Ishikawa (cell line): Measurements from ENCODE around the gene CD247.

Source experiments
- CEBPB ChIP-seq: IDR thresholded peaks from 2 replicates; pipeline ENCODE4 v1.6.1; 2012
- CREB1 ChIP-seq: IDR thresholded peaks from 2 replicates; pipeline ENCODE4 v1.6.1; 2012; ENCODE audit warnings: low read depth
- EGR1 ChIP-seq: IDR thresholded peaks from 2 replicates; pipeline ENCODE4 v1.6.1; 2012
- EP300 ChIP-seq: IDR thresholded peaks from 2 replicates; pipeline ENCODE4 v1.6.1; 2012; ENCODE audit warnings: borderline replicate concordance
- FOXM1 ChIP-seq: IDR thresholded peaks from 2 replicates; pipeline ENCODE4 v1.6.1; 2012; ENCODE audit warnings: low read depth, borderline replicate concordance
- MAX ChIP-seq: IDR thresholded peaks from 2 replicates; pipeline ENCODE4 v1.6.1; 2012
- NFIC ChIP-seq: IDR thresholded peaks from 2 replicates; pipeline ENCODE4 v1.6.1; 2012
- RAD21 ChIP-seq: IDR thresholded peaks from 2 replicates; pipeline ENCODE4 v1.6.1; 2012; ENCODE audit warnings: low read depth
- REST ChIP-seq: IDR thresholded peaks from 2 replicates; pipeline ENCODE4 v1.6.1; 2012; ENCODE audit warnings: low read depth, mild to moderate bottlenecking
- TAF1 ChIP-seq: IDR thresholded peaks from 2 replicates; pipeline ENCODE4 v1.6.1; 2012; ENCODE audit warnings: low read depth, mild to moderate bottlenecking
- TCF12 ChIP-seq: IDR thresholded peaks from 2 replicates; pipeline ENCODE4 v1.6.1; 2012; ENCODE audit warnings: low read depth
- TEAD4 ChIP-seq: IDR thresholded peaks from 2 replicates; pipeline ENCODE4 v1.6.1; 2012
- USF1 ChIP-seq: IDR thresholded peaks from 2 replicates; pipeline ENCODE4 v1.6.1; 2012
- YY1 ChIP-seq: IDR thresholded peaks from 2 replicates; pipeline ENCODE4 v1.6.1; 2012; ENCODE audit warnings: low read depth
- ZBTB7A ChIP-seq: IDR thresholded peaks from 2 replicates; pipeline ENCODE4 v1.6.1; 2012; ENCODE audit warnings: low read depth

The CD247 gene

GRCh38 chr1:167483790-167484189 is 34.5 kb downstream of the CD247 start:
- TF ChIP-seq MAX (no peak), TAF1 (no peak), REST (no peak), NFIC (no peak), CREB1 (no peak), FOXM1 (no peak), TCF12 (no peak), EGR1 (no peak), YY1 (no peak), USF1 (no peak), TEAD4 (no peak), CEBPB (no peak), ZBTB7A (no peak), EP300 (no peak), RAD21 (no peak)

- TF ChIP-seq YY1 (no peak), CREB1 (no peak), TEAD4 (no peak), CEBPB (no peak), USF1 (no peak), EGR1 (no peak), ZBTB7A (no peak), REST (no peak), FOXM1 (no peak), MAX (no peak), EP300 (no peak), TCF12 (no peak), RAD21 (no peak), NFIC (no peak), TAF1 (no peak)
Observed at GRCh38 chr1:167482184-167482583, 36.1 kb downstream of the CD247 start.

GRCh38 chr1:167479331-167479979 is 38.9 kb downstream of the CD247 start:
- TF ChIP-seq YY1: no peak
- no peak for TF ChIP-seq RAD21
- no peak for TF ChIP-seq CEBPB
- no peak for TF ChIP-seq TEAD4
- TF ChIP-seq TAF1: no peak

GRCh38 chr1:167477986-167478385 is 40.3 kb downstream of the CD247 start:
- no peak for TF ChIP-seq RAD21
- no peak for TF ChIP-seq ZBTB7A
- TF ChIP-seq USF1: no peak
- TF ChIP-seq TEAD4: no peak
- no peak for TF ChIP-seq TAF1

- TF ChIP-seq REST (no peak), EGR1 (no peak), TEAD4 (no peak), EP300 (no peak), USF1 (no peak), TCF12 (no peak), FOXM1 (no peak), CREB1 (no peak), NFIC (no peak), TAF1 (no peak), RAD21 (no peak), ZBTB7A (no peak), YY1 (no peak)
Observed at GRCh38 chr1:167476061-167476460, 42.3 kb downstream of the CD247 start.
